Tibial nerve (tissue), 4 donors: ENCODE data around the gene CDHR4. TPM values are rescaled to one million over a fixed set of nuclear protein-coding genes. Genes with fewer than 3 reads are reported as not detected.

ENCODE experiments used
- DNase-seq, 2 donors: peaks; one replicate each; pipeline ENCODE4 v3.0.0-alpha.2; 2019; ENCODE audit warnings: low spot score in 2 of 2
- H3K27ac ChIP-seq, 4 donors: fragments of 200-600 bp; sonication (generic) in 3 of 4; one replicate each; pipeline ENCODE4 v1.5.1; 2017 to 2019; ENCODE audit warnings: mild to moderate bottlenecking in 1 of 4
- H3K27me3 ChIP-seq, 2 donors: fragments of 200-600 bp; sonication (generic) in 1 of 2; one replicate each; pipeline versions ENCODE4 v1.5.1 to v1.6.0; 2017 to 2019
- H3K36me3 ChIP-seq, 3 donors: fragments of 200-600 bp; sonication (generic); one replicate each; pipeline ENCODE4 v1.5.1; 2018 to 2019
- H3K4me1 ChIP-seq, 4 donors: fragments of 200-600 bp; sonication (generic) in 3 of 4; one replicate each; pipeline ENCODE4 v1.5.1; 2017 to 2019
- H3K4me3 ChIP-seq, 4 donors: fragments of 200-600 bp; sonication (generic) in 3 of 4; one replicate each; pipeline ENCODE4 v1.5.1; 2017 to 2019; ENCODE audit warnings: mild to moderate bottlenecking in 1 of 4, moderate library complexity in 1 of 4
- H3K9me3 ChIP-seq, 4 donors: fragments of 200-600 bp; sonication (generic) in 3 of 4; one replicate each; pipeline ENCODE4 v1.5.1; 2017 to 2019
- EP300 ChIP-seq, 2 donors: sonication (generic); formaldehyde crosslinking; IDR thresholded peaks; one replicate each; pipeline ENCODE4 v1.6.1; 2017; ENCODE audit warnings: antibody characterized with exemption in 2 of 2, mild to moderate bottlenecking in 1 of 2
- POLR2A ChIP-seq, 2 donors: fragments of 450-650 bp; IDR thresholded peaks; one replicate each; pipeline ENCODE4 v1.6.1; 2017; ENCODE audit warnings: antibody characterized with exemption in 2 of 2, mild to moderate bottlenecking in 2 of 2, moderate library complexity in 2 of 2
- WGBS, 2 donors: methylation state at CpG; one replicate each; pipeline ENCODE4 v1.1.5; 2018; 5-methylcytosine and 5-hydroxymethylcytosine counted together
- total RNA-seq, 4 donors: library from RNA; depleted of rRNA; stranded (reverse); fragments of >200 nt; gene quantifications; one replicate each; pipeline ENCODE4 v1.1.0, GENCODE V29; 2016
- TF ChIP-seq, protein P1 (sequence below), 5 experiments: fragments of 200-600 bp in 3 of 5; fragments of 450-650 bp in 2 of 5; sonication (generic) in 3 of 5; IDR thresholded peaks; one replicate each; pipeline ENCODE4 v1.5.1; 2016 to 2019; ENCODE audit warnings: antibody characterized with exemption in 5 of 5, mild to moderate bottlenecking in 3 of 5, moderate library complexity in 2 of 5

CDHR4 gene
- total RNA-seq, 4 donors from 2014 or later: 1.3 to 1.4 TPM; not detected in 2

GRCh38 chr3:49769926-49770325 is 29.7 kb downstream of the CDHR4 start:
- H3K27me3 ChIP-seq: no peaks in the 10 kb centered on the region
- no peak overlapping the region for H3K4me3 ChIP-seq
- no peak for DNase-seq
- H3K9me3 ChIP-seq: no peaks in the 10 kb centered on the region
- peaks cover 0 to 34% (median 5%) of the 10 kb centered on the region in 4 donors for H3K4me1 ChIP-seq
- no peak overlapping the region for H3K27ac ChIP-seq
- TF ChIP-seq EP300 (IDR thresholded peaks at IDR 0.05) (no peak), POLR2A (IDR thresholded peaks at IDR 0.05) (no peak)
- TF ChIP-seq, protein P1, sequence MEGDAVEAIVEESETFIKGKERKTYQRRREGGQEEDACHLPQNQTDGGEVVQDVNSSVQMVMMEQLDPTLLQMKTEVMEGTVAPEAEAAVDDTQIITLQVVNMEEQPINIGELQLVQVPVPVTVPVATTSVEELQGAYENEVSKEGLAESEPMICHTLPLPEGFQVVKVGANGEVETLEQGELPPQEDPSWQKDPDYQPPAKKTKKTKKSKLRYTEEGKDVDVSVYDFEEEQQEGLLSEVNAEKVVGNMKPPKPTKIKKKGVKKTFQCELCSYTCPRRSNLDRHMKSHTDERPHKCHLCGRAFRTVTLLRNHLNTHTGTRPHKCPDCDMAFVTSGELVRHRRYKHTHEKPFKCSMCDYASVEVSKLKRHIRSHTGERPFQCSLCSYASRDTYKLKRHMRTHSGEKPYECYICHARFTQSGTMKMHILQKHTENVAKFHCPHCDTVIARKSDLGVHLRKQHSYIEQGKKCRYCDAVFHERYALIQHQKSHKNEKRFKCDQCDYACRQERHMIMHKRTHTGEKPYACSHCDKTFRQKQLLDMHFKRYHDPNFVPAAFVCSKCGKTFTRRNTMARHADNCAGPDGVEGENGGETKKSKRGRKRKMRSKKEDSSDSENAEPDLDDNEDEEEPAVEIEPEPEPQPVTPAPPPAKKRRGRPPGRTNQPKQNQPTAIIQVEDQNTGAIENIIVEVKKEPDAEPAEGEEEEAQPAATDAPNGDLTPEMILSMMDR (IDR thresholded peaks at IDR 0.05): no peak
- peaks cover 0 to 4% (median 0%) of the 10 kb centered on the region in 3 donors for H3K36me3 ChIP-seq

- TF ChIP-seq EP300 (IDR thresholded peaks at IDR 0.05): no peak
- no peak for TF ChIP-seq POLR2A (IDR thresholded peaks at IDR 0.05)
- TF ChIP-seq, protein P1 (IDR thresholded peaks at IDR 0.05): no peak
- WGBS, 2 donors: 60 to 72% methylated on average over 3 of the region's 3 CpGs
- DNase-seq: no peak
Measured at GRCh38 chr3:49769286-49769915, 30.3 kb downstream of the CDHR4 start.

DNA sequence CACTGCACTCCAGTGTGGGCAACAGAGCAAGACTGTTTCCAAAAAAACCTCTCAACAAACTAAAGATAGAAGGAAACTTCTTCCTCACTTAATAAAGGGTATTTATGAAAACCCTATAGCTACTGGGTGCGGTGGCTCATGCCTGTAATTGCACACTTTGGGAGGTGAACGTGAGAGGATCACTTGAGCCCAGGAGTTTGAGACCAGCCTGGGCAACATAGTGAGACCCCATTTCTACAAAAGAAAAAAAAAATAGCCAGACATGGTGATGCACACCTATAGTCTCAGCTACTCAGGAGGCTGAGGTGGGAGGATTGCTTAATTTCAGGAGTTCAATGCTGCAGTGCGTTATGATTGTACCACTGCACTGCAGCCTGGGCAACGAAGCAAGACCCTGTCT is 35.7 kb downstream of the CDHR4 start:
- H3K4me1 ChIP-seq: peaks cover 0 to 11% (median 0%) of the 10 kb centered on the region in 4 donors
- H3K9me3 ChIP-seq: no peaks in the 10 kb centered on the region
- peaks cover 0 to 15% (median 0%) of the 10 kb centered on the region in 3 donors for H3K36me3 ChIP-seq
- TF ChIP-seq EP300 (IDR thresholded peaks at IDR 0.05): no peak
- TF ChIP-seq, protein P1 (IDR thresholded peaks at IDR 0.05): no peak
- no peak for TF ChIP-seq POLR2A (IDR thresholded peaks at IDR 0.05)
- no peaks in the 10 kb centered on the region for H3K27me3 ChIP-seq
- DNase-seq: no peak
- 95 to 98% methylated on average over 4 of the region's 4 CpGs for WGBS, 2 donors
- H3K4me3 ChIP-seq: no peak overlapping the region
- no peak overlapping the region for H3K27ac ChIP-seq

More at GRCh38 chr3:49769286-49769915, 30.3 kb downstream of the CDHR4 start:
- H3K4me3 ChIP-seq: no peak overlapping the region
- peaks cover 0 to 29% (median 5%) of the 10 kb centered on the region in 4 donors for H3K4me1 ChIP-seq
- no peaks in the 10 kb centered on the region for H3K9me3 ChIP-seq
- no peak overlapping the region for H3K27ac ChIP-seq
- H3K27me3 ChIP-seq: no peaks in the 10 kb centered on the region
- peaks cover 0 to 10% (median 0%) of the 10 kb centered on the region in 3 donors for H3K36me3 ChIP-seq

- no peak for TF ChIP-seq POLR2A (IDR thresholded peaks at IDR 0.05)
- TF ChIP-seq, protein P1 (IDR thresholded peaks at IDR 0.05): no peak
- no peak for TF ChIP-seq EP300 (IDR thresholded peaks at IDR 0.05)
- WGBS, 2 donors: 91 to 97% methylated on average over 3 of the region's 3 CpGs
- Histone ChIP-seq H3K27ac (no peak overlapping the region), H3K9me3 (no peaks in the 10 kb centered on the region), H3K27me3 (no peaks in the 10 kb centered on the region), H3K4me1 (peaks cover 0 to 32% (median 0%) of the 10 kb centered on the region in 4 donors), H3K4me3 (no peak overlapping the region), H3K36me3 (peaks cover 0 to 15% (median 0%) of the 10 kb centered on the region in 3 donors)
- DNase-seq: no peak
Measured at GRCh38 chr3:49761661-49762060, 38.0 kb downstream of the CDHR4 start.

DNA sequence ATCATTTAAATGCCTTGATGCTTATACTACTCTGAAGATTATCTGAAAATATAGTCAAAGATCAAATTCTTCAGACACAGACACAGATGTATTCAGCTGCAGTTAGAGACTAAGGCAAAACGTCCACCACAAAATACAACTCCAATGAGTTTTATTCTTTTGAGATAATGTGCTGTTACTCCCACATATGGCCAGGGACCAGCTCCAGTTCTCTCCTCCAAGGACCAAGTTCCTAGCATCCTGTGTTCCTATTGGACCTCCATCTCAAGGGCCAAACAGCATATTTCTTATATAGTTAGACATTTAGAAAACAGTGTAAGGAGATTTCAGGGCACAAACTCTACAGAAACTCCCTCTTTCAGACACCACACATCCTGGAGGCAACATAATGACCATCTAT is 40.4 kb downstream of the CDHR4 start:
- 20 to 35% methylated on average over 1 of the region's 1 CpG for WGBS, 2 donors
- Histone ChIP-seq H3K27ac (no peak overlapping the region), H3K4me1 (peaks cover 0 to 50% (median 2%) of the 10 kb centered on the region in 4 donors), H3K4me3 (no peak overlapping the region), H3K27me3 (no peaks in the 10 kb centered on the region), H3K9me3 (no peaks in the 10 kb centered on the region), H3K36me3 (peaks cover 0 to 4% (median 0%) of the 10 kb centered on the region in 3 donors)
- TF ChIP-seq EP300 (IDR thresholded peaks at IDR 0.05): no peak
- TF ChIP-seq, protein P1 (IDR thresholded peaks at IDR 0.05): no peak
- TF ChIP-seq POLR2A (IDR thresholded peaks at IDR 0.05): no peak
- no peak for DNase-seq
